Keratinocyte (primary cell): Measurements from ENCODE around the gene ANGPTL4. TPM values are rescaled to one million over a fixed set of nuclear protein-coding genes. Genes with fewer than 3 reads are reported as not detected.
A peak's percentile ranks its signal among the peaks of the same experiment; 100 is the strongest.

ENCODE experiments used
- DNase-seq: peaks from one replicate; pipeline ENCODE4 v3.0.0-alpha.2; 2011; ENCODE audit warnings: low read depth, missing footprints, low spot score
- FAIRE-seq: peaks from 2 replicates; lab custom pipeline; 2011; peaks lifted over from hg19 to GRCh38; lab: Jason Lieb, UNC
- H2AFZ ChIP-seq: 2 replicates; pipeline ENCODE4 v1.6.0; 2012; ENCODE audit warnings: low read length, control low read depth, inconsistent platforms; ENCODE audit not compliant: control insufficient read depth
- H3K27ac ChIP-seq: 2 replicates; pipeline ENCODE4 v1.5.1; 2011; ENCODE audit warnings: low read length; ENCODE audit not compliant: control insufficient read depth, insufficient read depth
- H3K27me3 ChIP-seq: 3 replicates; pipeline ENCODE4 v1.6.0; 2011; ENCODE audit warnings: low read length; ENCODE audit not compliant: control insufficient read depth, insufficient read depth; ENCODE audit errors: extremely low read depth
- H3K36me3 ChIP-seq, 2 experiments: 2 replicates in 1 of 2; 3 replicates in 1 of 2; pipeline ENCODE4 v1.5.1; 2011; ENCODE audit warnings: low read length in 2 of 2, mild to moderate bottlenecking in 1 of 2; ENCODE audit not compliant: control insufficient read depth in 2 of 2, insufficient read depth in 2 of 2; ENCODE audit errors: extremely low read depth in 1 of 2
- H3K4me1 ChIP-seq: 3 replicates; pipeline ENCODE4 v1.5.1; 2011; ENCODE audit warnings: low read length; ENCODE audit not compliant: control insufficient read depth, insufficient read depth; ENCODE audit errors: extremely low read depth
- H3K4me2 ChIP-seq: 3 replicates; pipeline ENCODE4 v1.6.0; 2011; ENCODE audit warnings: low read depth, low read length; ENCODE audit not compliant: control insufficient read depth, insufficient read depth; ENCODE audit errors: extremely low read depth
- H3K4me3 ChIP-seq, 3 experiments: fragments of 200-600 bp in 1 of 3; sonication (generic) in 1 of 3; 2 replicates in 2 of 3; 3 replicates in 1 of 3; pipeline ENCODE4 v1.5.1; 2011 to 2016; ENCODE audit warnings: low read length in 3 of 3, mild to moderate bottlenecking in 3 of 3, control low read depth in 2 of 3, inconsistent platforms in 1 of 3, low read depth in 1 of 3, mixed read lengths in 1 of 3, mixed run types in 1 of 3, moderate library complexity in 1 of 3; ENCODE audit not compliant: control insufficient read depth in 2 of 3, insufficient read depth in 2 of 3; ENCODE audit errors: extremely low read depth in 1 of 3
- H3K79me2 ChIP-seq: 2 replicates; pipeline ENCODE4 v1.6.0; 2012; ENCODE audit warnings: low read length; ENCODE audit not compliant: control insufficient read depth, insufficient read depth
- H3K9ac ChIP-seq: 3 replicates; pipeline ENCODE4 v1.6.0; 2011; ENCODE audit warnings: low read length; ENCODE audit not compliant: control insufficient read depth, insufficient read depth; ENCODE audit errors: extremely low read depth
- H3K9me1 ChIP-seq: 3 replicates; pipeline ENCODE4 v1.6.0; 2011; ENCODE audit warnings: low read length; ENCODE audit not compliant: control insufficient read depth, insufficient read depth; ENCODE audit errors: extremely low read depth
- H3K9me3 ChIP-seq: 2 replicates; pipeline ENCODE4 v1.5.1; 2012; ENCODE audit warnings: low read depth, low read length; ENCODE audit not compliant: control insufficient read depth
- H4K20me1 ChIP-seq: 3 replicates; pipeline ENCODE4 v1.6.0; 2011; ENCODE audit warnings: low read length; ENCODE audit not compliant: control insufficient read depth, insufficient read depth; ENCODE audit errors: extremely low read depth
- CTCF ChIP-seq, 3 experiments: IDR thresholded peaks in 1 of 3; conservative IDR thresholded peaks in 1 of 3; optimal IDR thresholded peaks in 1 of 3; 2 replicates in 2 of 3; 3 replicates in 1 of 3; pipeline versions ENCODE3 to v1.5.1; 2011; ENCODE audit warnings: low read length in 3 of 3, mild to moderate bottlenecking in 3 of 3, moderate library complexity in 2 of 3, control low read depth in 1 of 3, inconsistent platforms in 1 of 3; ENCODE audit not compliant: insufficient read depth in 2 of 3; ENCODE audit errors: extremely low read depth in 1 of 3
- EZH2 ChIP-seq: IDR thresholded peaks from one replicate; pipeline ENCODE4 v1.6.1; 2012; ENCODE audit warnings: inconsistent platforms, mild to moderate bottlenecking, low read length, moderate library complexity
- dilution Hi-C: fragments of 300-500 bp; cut with MboI; formaldehyde crosslinking; loops from one replicate; pipeline ENCODE4 v1.7.0; 2020; ENCODE audit warnings: low sequenced_read_pairs; ENCODE audit not compliant: extremely low pct_ligation_motif_present
- polyA plus RNA-seq, 5 experiments: library from polyadenylated mRNA; depleted of rRNA in 3 of 5; stranded (reverse) in 3 of 5; stranded (forward) in 1 of 5; unstranded in 1 of 5; fragments of >200 nt; gene quantifications; 1 replicate in 1 of 5; 2 replicates in 3 of 5; 3 replicates in 1 of 5; pipeline versions ENCODE4 v1.2.1 to v1.2.3, GENCODE V29; 2011 to 2012; ENCODE audit warnings: missing spikeins in 2 of 5, low read depth in 1 of 5, low replicate concordance in 1 of 5

ANGPTL4 gene
- polyA plus RNA-seq, 1 donor (not counting 4 experiments of a cell fraction or from before 2014, with no cell fraction given): 102 TPM

- Histone ChIP-seq H3K79me2 (peaks cover 52% of the 10 kb centered on the region), H3K4me1 (peaks cover 31% of the 10 kb centered on the region), H3K9me1 (peaks cover 4% of the 10 kb centered on the region), H3K36me3 (peaks cover 0 to 9% of the 10 kb centered on the region in 2 experiments), H3K9me3 (no peaks in the 10 kb centered on the region), H2AFZ (no peak overlapping the region), H3K9ac (peak overlapping the region; percentile 51), H3K27me3 (no peaks in the 10 kb centered on the region), H3K27ac (peak overlapping the region; percentile 10), H3K4me3 (peak overlapping the region in 1 of 3 experiments; percentile 7), H4K20me1 (peaks cover 5% of the 10 kb centered on the region), H3K4me2 (peak overlapping the region; percentile 79)
- peak; percentile 59 for FAIRE-seq
- no peak for DNase-seq
- dilution Hi-C loops: no loop called here
- no peak for TF ChIP-seq EZH2
- TF ChIP-seq CTCF (optimal IDR thresholded peaks at IDR 0.05 in 1 of 3, IDR thresholded peaks at IDR 0.05 in 1 of 3, conservative IDR thresholded peaks at IDR 0.05 in 1 of 3; ENCODE audit: extremely low read depth in 1 of 3, insufficient read depth in 2 of 3, low read length in 3 of 3): peak; percentile 79 to 95 (median 93)
Observed at GRCh38 chr19:8396563-8397203, 32.7 kb downstream of the ANGPTL4 start.

- Histone ChIP-seq H3K9me1 (peaks cover 4% of the 10 kb centered on the region), H3K36me3 (peaks cover 0 to 9% of the 10 kb centered on the region in 2 experiments), H3K4me3 (peak overlapping the region in 2 of 3 experiments; percentile 7 to 14), H3K4me2 (peak overlapping the region; percentile 79), H3K9me3 (no peaks in the 10 kb centered on the region), H3K4me1 (peaks cover 34% of the 10 kb centered on the region), H4K20me1 (peaks cover 5% of the 10 kb centered on the region), H3K27ac (peak overlapping the region; percentile 10), H3K9ac (peak overlapping the region; percentile 51), H3K27me3 (no peaks in the 10 kb centered on the region), H2AFZ (no peak overlapping the region), H3K79me2 (peaks cover 46% of the 10 kb centered on the region)
- FAIRE-seq (peak; percentile 89), DNase-seq (no peak)
- TF ChIP-seq CTCF (optimal IDR thresholded peaks at IDR 0.05 in 1 of 3, IDR thresholded peaks at IDR 0.05 in 1 of 3, conservative IDR thresholded peaks at IDR 0.05 in 1 of 3; ENCODE audit: extremely low read depth in 1 of 3, insufficient read depth in 2 of 3, low read length in 3 of 3): no peak
- no peak for TF ChIP-seq EZH2
- dilution Hi-C loops: no loop called here
Observed at GRCh38 chr19:8397271-8397670, 33.3 kb downstream of the ANGPTL4 start.
